ENCODE measurements around the gene HPCAL1.

DNA sequence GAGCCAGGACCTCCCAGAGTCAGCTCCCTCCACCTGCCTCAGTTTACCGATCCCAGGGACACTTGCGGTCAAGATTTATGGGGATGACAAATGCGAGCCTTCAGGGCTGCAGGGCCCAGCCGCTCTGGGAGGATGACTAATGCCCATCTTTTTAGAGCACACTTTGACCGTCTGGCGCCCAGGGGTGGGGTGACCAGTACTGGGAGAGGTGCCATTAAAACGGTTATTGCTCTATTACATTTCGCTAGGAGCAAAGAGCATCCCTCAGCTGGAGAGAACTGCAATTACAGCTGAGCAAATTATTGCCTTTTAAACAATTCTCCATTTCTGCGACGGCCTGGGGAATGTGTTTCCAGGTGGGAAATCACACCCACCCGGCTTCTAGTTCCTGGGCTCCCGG lies 42.6 kb upstream of the HPCAL1 start:
- TF ChIP-seq, protein P1, sequence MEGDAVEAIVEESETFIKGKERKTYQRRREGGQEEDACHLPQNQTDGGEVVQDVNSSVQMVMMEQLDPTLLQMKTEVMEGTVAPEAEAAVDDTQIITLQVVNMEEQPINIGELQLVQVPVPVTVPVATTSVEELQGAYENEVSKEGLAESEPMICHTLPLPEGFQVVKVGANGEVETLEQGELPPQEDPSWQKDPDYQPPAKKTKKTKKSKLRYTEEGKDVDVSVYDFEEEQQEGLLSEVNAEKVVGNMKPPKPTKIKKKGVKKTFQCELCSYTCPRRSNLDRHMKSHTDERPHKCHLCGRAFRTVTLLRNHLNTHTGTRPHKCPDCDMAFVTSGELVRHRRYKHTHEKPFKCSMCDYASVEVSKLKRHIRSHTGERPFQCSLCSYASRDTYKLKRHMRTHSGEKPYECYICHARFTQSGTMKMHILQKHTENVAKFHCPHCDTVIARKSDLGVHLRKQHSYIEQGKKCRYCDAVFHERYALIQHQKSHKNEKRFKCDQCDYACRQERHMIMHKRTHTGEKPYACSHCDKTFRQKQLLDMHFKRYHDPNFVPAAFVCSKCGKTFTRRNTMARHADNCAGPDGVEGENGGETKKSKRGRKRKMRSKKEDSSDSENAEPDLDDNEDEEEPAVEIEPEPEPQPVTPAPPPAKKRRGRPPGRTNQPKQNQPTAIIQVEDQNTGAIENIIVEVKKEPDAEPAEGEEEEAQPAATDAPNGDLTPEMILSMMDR (IDR thresholded peaks at IDR 0.05) = no peak
- TF ChIP-seq EZH2 (IDR thresholded peaks at IDR 0.05; ENCODE audit: borderline replicate concordance, insufficient read depth, low read depth, low read length, poor library complexity, severe bottlenecking) = no peak
